GM19328 (cell line): ENCODE measurements around the gene KCTD17.

Source experiments
- ATAC-seq: cut with Tn5 transposase; IDR thresholded peaks from one replicate; pipeline ENCODE4 v1.9.1; 2021; ENCODE audit warnings: mild to moderate bottlenecking, moderate library complexity; ENCODE audit not compliant: unreplicated experiment

The KCTD17 gene

GRCh38 chr22:37039466-37039865 lies 12.1 kb upstream of the KCTD17 start:
- no peak for ATAC-seq

DNA sequence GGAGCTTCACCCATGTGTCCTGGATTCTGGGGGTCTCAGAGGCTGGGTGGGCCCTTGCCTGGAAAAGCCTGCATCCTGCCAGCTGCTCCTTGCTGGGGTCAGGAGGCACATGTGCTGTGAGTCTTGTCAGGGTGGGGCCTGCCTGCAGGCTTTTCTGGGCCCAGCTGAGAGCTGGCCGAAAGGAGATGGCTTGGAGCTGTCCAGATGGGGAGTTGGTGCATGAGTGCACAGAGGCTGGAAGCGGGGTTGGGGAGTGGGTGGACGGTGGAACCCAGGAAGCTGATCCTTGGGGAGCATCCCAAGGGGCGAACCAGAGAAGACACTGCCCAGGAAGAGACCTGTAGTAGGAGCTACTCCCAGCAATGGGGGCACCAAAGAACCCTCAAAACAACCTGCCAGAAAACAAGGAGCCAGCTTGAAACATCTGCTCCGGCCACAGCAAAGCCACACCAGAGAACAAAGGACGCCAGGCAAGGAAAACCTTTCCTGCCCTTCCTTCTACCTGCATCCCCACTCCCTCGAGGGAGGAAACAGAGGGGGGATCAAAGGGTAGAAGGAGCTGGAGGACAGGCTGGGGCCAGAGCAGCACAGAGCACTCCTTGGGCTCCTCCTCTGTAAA lies 8.2 kb upstream of the KCTD17 start:
- ATAC-seq = no peak

DNA sequence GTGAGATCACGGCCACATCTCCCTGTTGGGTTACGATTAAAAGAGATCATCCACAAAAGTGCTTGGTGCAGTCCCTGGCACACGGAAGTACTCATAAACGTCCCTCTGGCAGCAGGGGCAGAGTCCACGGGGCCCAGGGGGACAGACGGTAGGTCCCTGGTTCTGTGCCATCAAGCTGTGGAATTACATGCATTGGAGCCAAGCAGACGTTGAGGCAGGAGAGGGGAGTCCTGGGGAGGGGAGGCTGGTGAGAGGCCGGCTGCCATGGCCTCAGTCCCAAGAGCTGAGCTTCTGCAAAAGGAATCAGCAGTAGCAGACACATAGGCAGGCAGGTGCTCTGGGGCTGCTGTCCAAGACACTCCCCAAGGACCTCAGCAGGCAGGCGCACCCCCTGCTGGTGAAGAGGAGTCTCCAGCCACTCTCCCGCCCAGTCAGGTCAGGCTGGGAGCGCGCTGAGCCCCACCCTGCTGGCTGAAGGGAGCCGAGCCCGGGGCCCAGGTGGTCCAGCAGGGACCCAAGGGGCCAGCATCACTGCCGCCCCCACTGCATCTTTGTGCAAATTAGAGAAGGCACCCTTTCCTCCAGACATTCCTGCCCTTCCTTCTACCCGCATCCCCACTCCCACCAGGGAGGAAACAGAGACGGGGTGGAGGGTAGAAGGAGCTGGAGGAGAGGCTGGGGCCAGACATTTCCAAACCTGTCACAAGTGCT lies 7.6 kb upstream of the KCTD17 start:
- no peak for ATAC-seq

DNA sequence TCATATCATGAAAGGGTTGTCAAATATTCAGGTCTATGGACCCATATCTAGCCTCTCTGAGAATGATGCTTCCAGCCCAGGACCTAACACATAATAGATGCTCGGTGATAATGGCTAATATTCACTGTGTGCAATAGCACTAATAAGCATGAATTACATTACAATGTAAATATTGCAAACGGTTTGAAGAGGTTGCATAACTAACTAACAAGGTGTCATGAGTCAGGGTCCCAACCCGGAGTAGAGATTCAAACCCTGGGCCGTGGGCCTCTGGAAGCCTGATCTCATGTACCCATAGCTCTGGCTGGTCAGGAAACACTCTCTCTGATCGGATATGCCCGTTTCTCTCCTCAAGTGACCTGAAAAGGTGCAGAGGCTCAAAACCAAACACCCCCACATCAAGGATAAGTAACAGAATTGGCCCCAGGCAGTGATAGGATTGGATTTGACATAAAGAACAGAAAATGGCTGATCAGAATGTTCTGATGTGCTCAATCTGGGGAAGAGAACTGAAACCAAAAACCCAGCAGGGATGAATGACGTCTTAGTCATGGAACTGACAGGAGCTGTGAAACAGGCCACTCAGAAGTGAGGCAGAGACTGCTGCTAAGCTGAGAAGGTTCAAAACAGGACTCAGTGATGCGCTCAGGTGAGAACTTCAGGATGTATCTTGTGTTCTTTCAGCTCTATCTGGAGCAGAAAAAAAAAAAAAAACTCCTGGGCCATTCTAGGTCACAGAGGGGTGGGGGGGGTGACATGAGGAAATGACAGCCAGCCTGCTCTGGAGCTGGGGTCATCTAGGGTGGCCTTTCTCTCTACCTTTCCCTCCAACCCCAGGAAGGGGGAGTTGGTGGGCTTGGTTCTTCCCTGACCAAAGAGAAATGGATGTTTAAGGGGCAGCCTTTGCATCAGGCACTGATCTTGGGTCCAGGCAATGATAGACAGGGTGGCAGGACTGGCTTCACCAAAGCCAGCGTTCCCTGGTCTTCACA lies 6.6 kb upstream of the KCTD17 start:
- no peak for ATAC-seq

- no peak for ATAC-seq
Observed at GRCh38 chr22:37045958-37046357, 5.6 kb upstream of the KCTD17 start.

GRCh38 chr22:37046589-37046988 lies 5.0 kb upstream of the KCTD17 start:
- ATAC-seq = no peak

GRCh38 chr22:37047006-37047405 lies 4.5 kb upstream of the KCTD17 start:
- no peak for ATAC-seq

GRCh38 chr22:37048133-37048532 lies 3.4 kb upstream of the KCTD17 start:
- no peak for ATAC-seq

DNA sequence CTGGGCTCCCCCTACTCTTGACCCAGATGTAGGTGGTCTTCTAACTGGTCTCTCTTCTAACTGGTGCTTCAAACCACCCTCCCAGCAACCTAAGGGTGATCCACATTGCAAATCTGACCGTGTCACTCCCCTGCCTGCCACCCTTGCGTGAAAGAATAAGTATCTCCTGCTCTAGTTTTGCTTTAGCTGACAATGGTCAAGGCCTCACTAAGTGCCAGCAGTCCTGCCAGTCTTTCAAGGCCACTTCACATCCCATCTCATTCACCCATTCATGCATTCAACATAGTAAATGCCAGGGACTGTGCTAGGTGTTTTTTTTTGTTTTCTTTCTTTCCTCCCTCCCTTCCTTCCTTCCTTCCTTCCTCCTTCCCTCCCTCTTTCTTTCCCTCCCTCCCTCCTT lies 2.3 kb upstream of the KCTD17 start:
- ATAC-seq = no peak

DNA sequence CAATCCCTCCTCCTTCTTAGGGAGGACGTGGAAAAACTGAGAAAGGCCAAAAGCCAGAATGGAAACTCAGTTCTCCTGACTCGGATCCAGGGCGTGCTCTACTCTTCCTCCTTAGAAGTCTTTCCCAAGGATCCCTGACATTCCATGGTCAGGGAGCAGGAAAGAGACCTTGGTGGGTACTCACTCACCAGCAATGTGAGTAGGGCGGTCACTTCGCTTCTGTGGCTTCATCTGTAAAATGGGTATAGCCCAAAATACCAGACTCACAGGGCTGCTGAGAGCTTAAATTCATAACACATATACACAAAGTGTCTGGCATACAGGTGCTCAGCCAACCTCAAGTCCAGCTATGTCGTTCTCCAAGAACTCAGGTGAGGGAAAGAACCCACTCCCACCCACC lies 629 bp upstream of the KCTD17 start:
- no peak for ATAC-seq

GRCh38 chr22:37052386-37053309 lies 1.1 kb downstream of the KCTD17 start:
- ATAC-seq = no peak

GRCh38 chr22:37053310-37054055 lies 1.9 kb downstream of the KCTD17 start:
- no peak for ATAC-seq

GRCh38 chr22:37054056-37054395 lies 2.5 kb downstream of the KCTD17 start:
- no peak for ATAC-seq

GRCh38 chr22:37054600-37055365 lies 3.2 kb downstream of the KCTD17 start:
- no peak for ATAC-seq

DNA sequence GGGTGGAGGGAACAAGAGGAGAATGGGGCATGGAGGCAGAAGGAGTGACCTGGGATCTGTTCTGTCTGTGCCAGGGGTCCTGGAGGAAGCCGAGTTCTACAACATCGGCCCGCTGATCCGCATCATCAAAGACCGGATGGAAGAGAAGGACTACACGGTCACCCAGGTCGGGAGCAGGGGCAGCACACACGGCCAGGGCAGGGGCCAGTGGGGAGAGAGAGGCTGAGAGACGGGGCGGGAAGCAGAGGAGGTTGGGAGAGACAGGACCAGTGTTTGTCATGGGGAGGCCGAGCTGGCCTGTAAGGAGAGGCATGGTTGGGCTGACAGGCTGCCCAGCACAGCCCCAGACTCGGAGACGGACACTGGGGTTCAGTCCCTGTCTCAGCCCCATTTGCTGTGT lies 4.7 kb downstream of the KCTD17 start:
- no peak for ATAC-seq

DNA sequence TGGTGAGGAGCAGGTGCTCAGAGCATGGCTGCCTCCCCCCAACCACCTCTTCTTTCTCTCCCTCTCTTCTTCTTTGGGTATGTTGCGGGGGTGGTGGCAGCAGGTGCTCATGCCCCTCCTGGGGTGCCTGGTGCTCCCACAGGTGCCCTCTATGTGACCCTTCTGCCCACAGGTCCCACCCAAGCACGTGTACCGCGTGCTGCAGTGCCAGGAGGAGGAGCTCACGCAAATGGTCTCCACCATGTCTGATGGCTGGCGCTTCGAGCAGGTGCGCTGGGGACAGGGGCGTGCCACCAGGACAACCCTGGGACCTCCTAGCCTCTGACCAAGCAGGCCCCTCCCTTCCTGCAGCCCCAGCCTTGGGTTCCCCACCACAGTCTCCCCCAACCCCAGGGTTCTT lies 5.7 kb downstream of the KCTD17 start:
- ATAC-seq = no peak

DNA sequence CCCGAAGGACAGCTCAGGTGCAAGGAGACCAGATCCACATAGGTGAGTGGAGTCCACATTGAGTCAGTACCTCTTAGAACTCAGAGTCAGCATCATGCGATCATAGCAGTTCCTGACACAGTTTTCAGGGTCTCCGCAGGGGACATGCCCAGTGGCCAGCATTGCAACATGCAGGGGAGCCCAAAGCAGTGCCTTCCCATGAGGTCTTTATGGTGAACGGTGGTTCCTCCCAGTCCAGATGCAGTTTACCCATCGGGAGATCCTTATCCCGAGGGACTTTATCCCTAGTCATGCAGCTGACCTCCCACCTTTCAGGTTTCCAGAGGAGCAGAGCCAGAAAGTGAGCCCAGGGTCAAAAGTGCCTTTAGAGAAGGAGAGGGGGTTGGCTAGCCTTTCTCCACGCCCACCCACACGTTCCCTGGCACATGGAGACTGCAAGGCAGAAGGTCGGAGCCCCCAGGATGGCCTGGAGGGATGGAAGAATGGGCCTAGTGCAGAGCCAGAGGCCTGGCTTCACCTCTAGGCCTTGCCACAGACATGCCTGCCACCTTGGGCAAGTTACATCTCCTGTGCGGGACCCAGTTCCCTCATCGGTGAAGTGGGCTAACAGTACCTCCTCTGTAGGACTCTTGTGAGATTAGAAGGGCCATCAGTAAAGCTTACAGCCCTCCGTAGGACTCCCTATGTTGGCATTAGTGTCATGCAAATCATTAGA lies 6.4 kb downstream of the KCTD17 start:
- no peak for ATAC-seq

DNA sequence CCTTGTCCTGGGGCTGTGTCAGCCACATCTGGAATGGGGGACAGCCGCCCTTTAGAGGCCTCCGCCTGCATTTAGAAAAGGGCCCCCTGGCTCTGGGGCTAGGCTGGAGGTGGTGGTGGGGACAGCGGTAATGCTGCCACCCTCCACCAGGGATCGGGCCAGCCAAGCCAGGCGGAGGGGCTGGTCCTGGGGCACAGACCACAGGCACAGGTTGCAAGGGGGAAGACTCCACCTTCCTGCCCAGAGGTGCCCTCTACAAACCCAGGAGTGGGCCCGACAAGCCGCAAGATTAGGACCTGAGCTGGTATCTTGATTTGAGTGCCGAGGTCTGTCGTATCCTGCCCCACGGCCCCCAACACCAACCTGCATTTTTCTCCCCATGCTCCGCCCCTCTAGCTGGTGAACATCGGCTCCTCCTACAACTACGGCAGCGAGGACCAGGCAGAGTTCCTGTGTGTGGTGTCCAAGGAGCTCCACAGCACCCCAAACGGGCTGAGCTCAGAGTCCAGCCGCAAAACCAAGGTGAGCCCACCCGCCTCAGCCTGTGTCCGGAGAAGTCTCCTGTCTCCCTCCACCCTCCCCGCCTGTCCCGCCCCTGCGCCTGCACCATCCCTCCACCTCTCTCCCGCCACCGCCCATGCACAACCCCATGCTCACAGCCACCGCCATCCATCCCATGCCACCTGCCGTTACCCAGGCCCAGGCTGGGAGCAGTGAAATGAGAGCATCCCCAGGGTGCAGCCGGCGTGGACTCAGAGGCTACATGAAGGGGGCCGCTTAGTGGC lies 7.6 kb downstream of the KCTD17 start:
- ATAC-seq = no peak
